ENCODE data around the gene NDST3. TPM values are rescaled to one million over a fixed set of nuclear protein-coding genes. Genes with fewer than 3 reads are reported as not detected.

NDST3 gene
- total and polyA plus RNA-seq, 2 donors from 2014 or later: 0.09 to 0.22 TPM

DNA sequence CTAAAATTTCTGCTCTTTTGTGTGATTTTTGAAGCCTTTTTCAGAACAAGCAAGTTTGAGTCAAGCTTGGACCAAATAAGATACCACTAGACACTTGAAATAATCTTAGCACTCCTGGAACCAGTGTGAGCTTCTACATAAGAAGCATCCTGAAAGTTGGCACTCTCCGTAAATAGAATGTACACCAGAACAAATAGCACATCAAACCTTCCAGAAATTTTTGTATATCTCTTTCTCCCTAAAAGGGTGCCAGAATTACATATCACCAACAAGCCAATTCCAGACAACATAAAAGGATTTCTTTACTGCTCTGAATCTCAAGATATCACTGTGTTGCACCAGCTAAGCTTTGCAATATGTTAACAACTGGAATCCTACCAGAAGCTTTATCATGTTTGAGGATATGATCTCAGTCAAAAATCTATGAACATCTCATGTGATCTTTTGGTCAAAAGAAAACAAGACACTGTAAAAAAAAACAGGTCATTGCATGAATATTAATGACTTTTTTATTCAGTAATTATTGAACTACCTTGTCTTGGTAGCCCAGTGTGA is 201.4 kb downstream of the NDST3 start:
- H3K4me1 ChIP-seq (ENCODE audit: control insufficient read depth in 2 of 3, insufficient read depth in 2 of 3, low read depth in 1 of 3, low read length in 3 of 3): no peaks in the 10 kb centered on the region
- TF ChIP-seq, protein P1, sequence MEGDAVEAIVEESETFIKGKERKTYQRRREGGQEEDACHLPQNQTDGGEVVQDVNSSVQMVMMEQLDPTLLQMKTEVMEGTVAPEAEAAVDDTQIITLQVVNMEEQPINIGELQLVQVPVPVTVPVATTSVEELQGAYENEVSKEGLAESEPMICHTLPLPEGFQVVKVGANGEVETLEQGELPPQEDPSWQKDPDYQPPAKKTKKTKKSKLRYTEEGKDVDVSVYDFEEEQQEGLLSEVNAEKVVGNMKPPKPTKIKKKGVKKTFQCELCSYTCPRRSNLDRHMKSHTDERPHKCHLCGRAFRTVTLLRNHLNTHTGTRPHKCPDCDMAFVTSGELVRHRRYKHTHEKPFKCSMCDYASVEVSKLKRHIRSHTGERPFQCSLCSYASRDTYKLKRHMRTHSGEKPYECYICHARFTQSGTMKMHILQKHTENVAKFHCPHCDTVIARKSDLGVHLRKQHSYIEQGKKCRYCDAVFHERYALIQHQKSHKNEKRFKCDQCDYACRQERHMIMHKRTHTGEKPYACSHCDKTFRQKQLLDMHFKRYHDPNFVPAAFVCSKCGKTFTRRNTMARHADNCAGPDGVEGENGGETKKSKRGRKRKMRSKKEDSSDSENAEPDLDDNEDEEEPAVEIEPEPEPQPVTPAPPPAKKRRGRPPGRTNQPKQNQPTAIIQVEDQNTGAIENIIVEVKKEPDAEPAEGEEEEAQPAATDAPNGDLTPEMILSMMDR (IDR thresholded peaks at IDR 0.05; ENCODE audit: borderline replicate concordance, extremely low read depth, insufficient read depth): no peak
- no peak overlapping the region for H3K27ac ChIP-seq (ENCODE audit: low read depth in 2 of 2, low read length in 2 of 2)
- H3K4me3 ChIP-seq (ENCODE audit: low read length in 3 of 3): no peak overlapping the region
- H3K36me3 ChIP-seq (ENCODE audit: control insufficient read depth in 2 of 3, insufficient read depth in 3 of 3, low read length in 3 of 3): no peaks in the 10 kb centered on the region
- FAIRE-seq: no peak
- intact Hi-C loops (cut with DNase I): no loop called here
- DNase-seq: no peak
- no peak overlapping the region for H3K9ac ChIP-seq (ENCODE audit: low read length in 3 of 3)
- no peaks in the 10 kb centered on the region for H3K27me3 ChIP-seq (ENCODE audit: control insufficient read depth, insufficient read depth, low read length)
- no peaks in the 10 kb centered on the region for H3K9me3 ChIP-seq (ENCODE audit: control insufficient read depth in 2 of 3, insufficient read depth in 1 of 3, low read length in 3 of 3)

DNA sequence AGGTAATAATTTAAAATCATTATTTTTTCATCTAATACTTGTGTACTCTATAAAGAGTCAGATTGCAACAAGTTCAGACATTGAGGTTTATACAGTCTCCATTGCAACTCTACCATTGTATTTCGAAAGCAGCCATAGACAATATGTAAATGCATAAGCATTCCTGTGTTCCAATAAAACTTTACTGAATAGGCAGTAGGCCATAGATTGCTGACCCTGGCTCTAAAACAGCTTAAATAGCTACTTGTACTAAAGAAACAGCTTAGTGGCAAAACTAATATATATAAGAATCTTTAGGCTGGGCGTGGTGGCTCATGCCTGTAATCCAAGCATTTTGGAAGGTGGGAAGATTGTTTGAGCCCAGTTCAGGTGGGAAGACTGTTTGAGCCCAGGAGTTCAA is 203.2 kb downstream of the NDST3 start:
- FAIRE-seq (no peak), DNase-seq (no peak)
- intact Hi-C loops (cut with DNase I): no loop called here
- H3K9me3 ChIP-seq (ENCODE audit: control insufficient read depth in 2 of 3, insufficient read depth in 1 of 3, low read length in 3 of 3): no peaks in the 10 kb centered on the region
- no peak overlapping the region for H3K27ac ChIP-seq (ENCODE audit: low read depth in 2 of 2, low read length in 2 of 2)
- no peaks in the 10 kb centered on the region for H3K4me1 ChIP-seq (ENCODE audit: control insufficient read depth in 2 of 3, insufficient read depth in 2 of 3, low read depth in 1 of 3, low read length in 3 of 3)
- TF ChIP-seq, protein P1 (IDR thresholded peaks at IDR 0.05; ENCODE audit: borderline replicate concordance, extremely low read depth, insufficient read depth): no peak
- H3K9ac ChIP-seq (ENCODE audit: low read length in 3 of 3): no peak overlapping the region
- no peak overlapping the region for H3K4me3 ChIP-seq (ENCODE audit: low read length in 3 of 3)
- no peaks in the 10 kb centered on the region for H3K36me3 ChIP-seq (ENCODE audit: control insufficient read depth in 2 of 3, insufficient read depth in 3 of 3, low read length in 3 of 3)
- H3K27me3 ChIP-seq (ENCODE audit: control insufficient read depth, insufficient read depth, low read length): no peaks in the 10 kb centered on the region

DNA sequence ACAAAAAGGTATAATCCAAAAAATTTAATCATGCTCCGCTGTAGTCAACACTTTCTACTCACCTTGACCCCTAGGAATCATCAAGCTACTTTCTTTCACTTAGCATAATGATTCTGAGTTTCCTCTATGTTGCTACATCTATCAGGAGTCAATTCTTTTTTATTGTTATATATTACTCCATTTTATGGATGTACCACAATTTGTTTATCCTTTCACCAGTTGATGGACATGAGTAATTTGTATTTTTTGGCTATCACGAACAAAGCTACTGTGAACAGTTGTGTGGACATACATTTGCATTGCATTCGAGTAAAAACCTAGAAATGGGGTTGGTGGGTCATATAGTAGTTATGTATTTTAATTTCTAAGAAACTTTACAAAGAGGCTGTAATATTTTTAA is 215.6 kb downstream of the NDST3 start:
- FAIRE-seq: no peak
- Histone ChIP-seq H3K4me1 (ENCODE audit: control insufficient read depth in 2 of 3, insufficient read depth in 2 of 3, low read depth in 1 of 3, low read length in 3 of 3) (no peaks in the 10 kb centered on the region), H3K9me3 (ENCODE audit: control insufficient read depth in 2 of 3, insufficient read depth in 1 of 3, low read length in 3 of 3) (no peaks in the 10 kb centered on the region)

More for the DNA sequence above, 215.6 kb downstream of the NDST3 start:
- H3K9ac ChIP-seq (ENCODE audit: low read length in 3 of 3): no peak overlapping the region
- no peak overlapping the region for H3K4me3 ChIP-seq (ENCODE audit: low read length in 3 of 3)
- TF ChIP-seq, protein P1 (IDR thresholded peaks at IDR 0.05; ENCODE audit: borderline replicate concordance, extremely low read depth, insufficient read depth): no peak
- no peak overlapping the region for H3K27ac ChIP-seq (ENCODE audit: low read depth in 2 of 2, low read length in 2 of 2)
- intact Hi-C loops (cut with DNase I): no loop called here
- H3K27me3 ChIP-seq (ENCODE audit: control insufficient read depth, insufficient read depth, low read length): no peaks in the 10 kb centered on the region
- DNase-seq: no peak
- no peaks in the 10 kb centered on the region for H3K36me3 ChIP-seq (ENCODE audit: control insufficient read depth in 2 of 3, insufficient read depth in 3 of 3, low read length in 3 of 3)

All from kidney (tissue), 14 donors.